GM23338 (cell line): ENCODE results near the gene PGBD5. TPM values are rescaled to one million over a fixed set of nuclear protein-coding genes. Genes with fewer than 3 reads are reported as not detected.

Experiments
- ATAC-seq: fragments of 200-7000 bp; cut with Tn5 transposase; 3 replicates; pipeline ENCODE4 v1.9.1; 2020
- DNase-seq: peaks from one replicate; pipeline ENCODE4 v3.0.0-alpha.2; 2015; ENCODE audit warnings: low spot score
- H2AFZ ChIP-seq: fragments of 200-600 bp; sonication (generic); 2 replicates; pipeline ENCODE4 v1.8.0; 2016; ENCODE audit warnings: antibody characterized with exemption, mild to moderate bottlenecking, moderate library complexity
- H3F3A ChIP-seq: fragments of 200-600 bp; sonication (generic); replicated peaks from 2 replicates; pipeline ENCODE4 v1.8.0; 2017; ENCODE audit warnings: antibody characterized with exemption, mixed run types, low read depth
- H3K27ac ChIP-seq: fragments of 200-600 bp; sonication (generic); 2 replicates; pipeline ENCODE4 v1.6.1; 2016; ENCODE audit warnings: low read depth
- H3K27me3 ChIP-seq: fragments of 200-600 bp; sonication (generic); 2 replicates; pipeline ENCODE4 v1.8.0; 2016; ENCODE audit warnings: mild to moderate bottlenecking, mixed run types, moderate library complexity; ENCODE audit not compliant: insufficient read depth
- H3K36me3 ChIP-seq: fragments of 200-600 bp; sonication (generic); 2 replicates; pipeline ENCODE4 v1.8.0; 2016; ENCODE audit warnings: mild to moderate bottlenecking; ENCODE audit not compliant: insufficient read depth
- H3K4me1 ChIP-seq: fragments of 200-600 bp; sonication (generic); 2 replicates; pipeline ENCODE4 v1.8.0; 2016; ENCODE audit warnings: mild to moderate bottlenecking, moderate library complexity; ENCODE audit not compliant: insufficient read depth
- H3K4me2 ChIP-seq: fragments of 200-600 bp; sonication (generic); 2 replicates; pipeline ENCODE4 v1.7.1; 2017; ENCODE audit warnings: mixed run types
- H3K4me3 ChIP-seq: fragments of 200-600 bp; sonication (generic); 2 replicates; pipeline ENCODE4 v1.6.1; 2016; ENCODE audit warnings: mixed run types
- H3K79me2 ChIP-seq: fragments of 200-600 bp; sonication (generic); replicated peaks from 2 replicates; pipeline ENCODE4 v1.8.0; 2017; ENCODE audit warnings: mild to moderate bottlenecking; ENCODE audit not compliant: insufficient read depth
- H3K9me2 ChIP-seq: fragments of 200-600 bp; sonication (generic); 2 replicates; pipeline ENCODE4 v1.8.0; 2017; ENCODE audit not compliant: insufficient read depth
- H4K20me1 ChIP-seq: fragments of 200-600 bp; sonication (generic); replicated peaks from 2 replicates; pipeline ENCODE4 v1.8.0; 2017; ENCODE audit warnings: mild to moderate bottlenecking; ENCODE audit not compliant: insufficient read depth
- H3K27ac Mint-ChIP-seq: 2 replicates; pipeline ENCODE4 v1.8.0; 2020; ENCODE audit warnings: inconsistent platforms, mild to moderate bottlenecking, moderate library complexity, mixed read lengths
- H3K27me3 Mint-ChIP-seq: 3 replicates; pipeline ENCODE4 v1.8.0; 2022; ENCODE audit warnings: low read depth, mild to moderate bottlenecking, moderate library complexity, mixed read lengths, inconsistent platforms; ENCODE audit not compliant: insufficient read depth, poor library complexity
- H3K36me3 Mint-ChIP-seq: 3 replicates; pipeline ENCODE4 v1.8.0; 2021; ENCODE audit warnings: low read depth, mild to moderate bottlenecking, inconsistent platforms, moderate library complexity, mixed read lengths
- H3K4me1 Mint-ChIP-seq: 3 replicates; pipeline ENCODE4 v1.8.0; 2020; ENCODE audit warnings: mild to moderate bottlenecking, inconsistent platforms, mixed read lengths
- H3K4me3 Mint-ChIP-seq: 3 replicates; pipeline ENCODE4 v1.8.0; 2021; ENCODE audit warnings: moderate library complexity, mild to moderate bottlenecking, inconsistent platforms, mixed read lengths
- H3K9me3 Mint-ChIP-seq: 3 replicates; pipeline ENCODE4 v1.8.0; 2020; ENCODE audit warnings: moderate library complexity, mild to moderate bottlenecking, inconsistent platforms, mixed read lengths
- JUNB ChIP-seq: IDR thresholded peaks from one replicate; pipeline ENCODE4 v1.6.1; 2016; ENCODE audit warnings: antibody characterized with exemption; ENCODE audit not compliant: unreplicated experiment
- POLR2AphosphoS5 ChIP-seq: IDR thresholded peaks from 2 replicates; pipeline ENCODE4 v1.6.1; 2016; ENCODE audit warnings: antibody characterized with exemption, low read depth
- polyA plus RNA-seq: library from polyadenylated mRNA; unstranded; fragments of >200 nt; fragmentation: Nextera tagmentation; extraction: Ambion mirVana; gene quantifications from 2 replicates; pipeline ENCODE4 v1.2.1, GENCODE V29; 2016
- total RNA-seq: library from RNA; depleted of rRNA; stranded (reverse); fragments of >200 nt; shearing (Covaris generic); gene quantifications from 2 replicates; pipeline ENCODE4 v1.2.3, GENCODE V29; 2014
- TF ChIP-seq, protein P1 (sequence below), 2 experiments: fragments of 200-600 bp in 1 of 2; sonication (generic) in 1 of 2; conservative IDR thresholded peaks; 2 replicates each; pipeline versions ENCODE4 v1.5.1 to v1.6.1; 2016 to 2017; ENCODE audit warnings: antibody characterized with exemption in 2 of 2, low read depth in 2 of 2, mild to moderate bottlenecking in 2 of 2, moderate library complexity in 1 of 2

The PGBD5 gene
- total and polyA plus RNA-seq, 2 experiments from 2014 or later, result 3.4 to 16.6 TPM

DNA sequence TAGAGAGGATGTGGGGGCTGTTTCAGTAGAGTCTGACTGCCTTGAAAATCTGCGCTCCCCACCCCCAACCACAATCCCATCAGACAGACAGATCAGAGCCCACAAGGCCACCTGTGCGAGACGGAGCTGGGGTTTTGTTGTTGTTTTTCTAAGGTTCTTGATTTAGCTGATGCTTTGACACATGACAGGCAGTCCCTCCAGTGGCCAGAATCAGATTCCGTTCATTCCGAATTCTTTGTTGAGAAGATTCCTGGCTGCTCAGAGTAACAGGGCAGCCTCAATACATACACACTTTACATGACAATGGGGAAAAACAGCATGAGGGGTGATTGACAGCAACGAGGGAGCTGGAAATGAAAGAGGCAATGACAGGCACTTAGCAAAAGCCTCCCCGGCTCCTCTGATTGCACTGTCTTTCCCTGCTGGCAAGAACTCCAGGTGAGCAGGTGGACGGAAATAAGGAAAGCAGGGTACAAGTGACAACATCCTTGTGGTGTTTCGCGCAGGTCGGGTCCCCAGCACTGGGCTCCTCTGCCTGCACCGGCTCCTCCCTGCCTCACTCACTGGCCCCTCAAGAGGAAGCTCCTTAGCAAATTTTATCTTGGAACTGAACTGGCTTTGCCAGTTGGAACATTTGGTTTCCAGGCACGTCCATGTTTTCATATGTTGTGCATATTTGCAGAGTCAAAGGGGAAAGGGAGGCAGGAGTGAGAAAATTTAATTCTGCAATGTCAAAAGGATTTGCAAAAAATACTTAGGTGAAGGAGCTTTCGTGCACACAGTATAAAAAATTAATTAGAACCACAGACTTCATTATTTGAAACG is 148.7 kb downstream of the PGBD5 start:
- ATAC-seq (peak; percentile 87), DNase-seq (peak; percentile 97)
- no peak overlapping the region for H2AFZ ChIP-seq
- H3K4me1 Mint-ChIP-seq, result peaks cover 37% of the 10 kb centered on the region
- H3K9me3 Mint-ChIP-seq, result no peaks in the 10 kb centered on the region
- H3K9me2 ChIP-seq, result no peaks in the 10 kb centered on the region
- H3K27me3 Mint-ChIP-seq, result peaks cover 9% of the 10 kb centered on the region
- peak overlapping the region; percentile 60 for H3K4me3 Mint-ChIP-seq
- no peaks in the 10 kb centered on the region; the same call in none of the 2 replicates for H4K20me1 ChIP-seq
- peak overlapping the region; percentile 61 for H3K4me2 ChIP-seq
- H3K27ac ChIP-seq, result peak overlapping the region; percentile 65
- H3F3A ChIP-seq, result peaks cover 18% of the 10 kb centered on the region
- no peaks in the 10 kb centered on the region for H3K27me3 ChIP-seq
- peaks cover 14% of the 10 kb centered on the region for H3K36me3 ChIP-seq
- H3K4me3 ChIP-seq, result 0 out of 2 replicates have a peak overlapping the region, but pooled peaks have one; percentile 24
- H3K4me1 ChIP-seq, result peaks cover 15% of the 10 kb centered on the region
- peaks cover 15% of the 10 kb centered on the region; the same call in 2 of the 3 replicates for H3K36me3 Mint-ChIP-seq
- H3K79me2 ChIP-seq, result no peaks in the 10 kb centered on the region
- peak overlapping the region; percentile 90 for H3K27ac Mint-ChIP-seq
- TF ChIP-seq, protein P1, sequence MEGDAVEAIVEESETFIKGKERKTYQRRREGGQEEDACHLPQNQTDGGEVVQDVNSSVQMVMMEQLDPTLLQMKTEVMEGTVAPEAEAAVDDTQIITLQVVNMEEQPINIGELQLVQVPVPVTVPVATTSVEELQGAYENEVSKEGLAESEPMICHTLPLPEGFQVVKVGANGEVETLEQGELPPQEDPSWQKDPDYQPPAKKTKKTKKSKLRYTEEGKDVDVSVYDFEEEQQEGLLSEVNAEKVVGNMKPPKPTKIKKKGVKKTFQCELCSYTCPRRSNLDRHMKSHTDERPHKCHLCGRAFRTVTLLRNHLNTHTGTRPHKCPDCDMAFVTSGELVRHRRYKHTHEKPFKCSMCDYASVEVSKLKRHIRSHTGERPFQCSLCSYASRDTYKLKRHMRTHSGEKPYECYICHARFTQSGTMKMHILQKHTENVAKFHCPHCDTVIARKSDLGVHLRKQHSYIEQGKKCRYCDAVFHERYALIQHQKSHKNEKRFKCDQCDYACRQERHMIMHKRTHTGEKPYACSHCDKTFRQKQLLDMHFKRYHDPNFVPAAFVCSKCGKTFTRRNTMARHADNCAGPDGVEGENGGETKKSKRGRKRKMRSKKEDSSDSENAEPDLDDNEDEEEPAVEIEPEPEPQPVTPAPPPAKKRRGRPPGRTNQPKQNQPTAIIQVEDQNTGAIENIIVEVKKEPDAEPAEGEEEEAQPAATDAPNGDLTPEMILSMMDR (conservative IDR thresholded peaks at IDR 0.05; ENCODE audit: low read depth in 2 of 2), result peak in 1 of 2 experiments; percentile 19; a peak in 1 of 4 replicates
- TF ChIP-seq POLR2AphosphoS5, result no peak

DNA sequence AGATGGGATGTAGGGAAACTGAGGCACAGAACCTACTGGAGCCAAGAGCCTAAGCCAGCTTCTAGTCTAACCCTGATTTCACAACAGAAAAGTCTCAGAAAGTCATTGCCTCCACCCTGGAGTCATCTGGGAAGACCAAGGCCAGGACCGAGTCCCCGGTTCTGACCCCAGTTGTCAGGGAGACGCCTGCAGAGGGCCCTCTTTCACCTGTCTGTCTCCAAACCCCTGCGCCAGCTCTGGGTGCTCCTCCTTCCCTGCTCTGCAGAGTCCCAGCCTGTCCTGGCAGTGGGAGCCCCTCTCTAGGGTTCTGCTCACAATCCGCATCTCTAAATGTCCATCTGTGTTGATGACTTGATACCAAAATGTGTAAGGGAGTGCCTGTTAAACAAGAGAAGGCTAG is 149.7 kb downstream of the PGBD5 start:
- no peaks in the 10 kb centered on the region for H3K9me3 Mint-ChIP-seq
- peaks cover 18% of the 10 kb centered on the region for H3F3A ChIP-seq
- peaks cover 14% of the 10 kb centered on the region for H3K36me3 ChIP-seq
- no peaks in the 10 kb centered on the region; the same call in none of the 2 replicates for H4K20me1 ChIP-seq
- H3K4me3 ChIP-seq, result no peak overlapping the region
- H2AFZ ChIP-seq, result no peak overlapping the region
- peaks cover 9% of the 10 kb centered on the region for H3K27me3 Mint-ChIP-seq
- peak overlapping the region; percentile 15; the same call in 1 of the 2 replicates for H3K27ac ChIP-seq
- no peaks in the 10 kb centered on the region for H3K27me3 ChIP-seq
- no peaks in the 10 kb centered on the region for H3K79me2 ChIP-seq
- no peak overlapping the region for H3K27ac Mint-ChIP-seq
- DNase-seq, result peak; percentile 32
- H3K9me2 ChIP-seq, result no peaks in the 10 kb centered on the region
- peaks cover 15% of the 10 kb centered on the region for H3K4me1 ChIP-seq
- peaks cover 15% of the 10 kb centered on the region for H3K36me3 Mint-ChIP-seq
- peak overlapping the region; percentile 29 for H3K4me2 ChIP-seq
- peak; percentile 45 for ATAC-seq
- peaks cover 33% of the 10 kb centered on the region for H3K4me1 Mint-ChIP-seq
- no peak overlapping the region for H3K4me3 Mint-ChIP-seq
- TF ChIP-seq, protein P1 (conservative IDR thresholded peaks at IDR 0.05; ENCODE audit: low read depth in 2 of 2), result peak; percentile 26 to 55; a peak in 3 of 4 replicates
- TF ChIP-seq JUNB, result no peak
